ENCODE measurements around the gene ERVMER34-1. TPM values are rescaled to one million over a fixed set of nuclear protein-coding genes. Genes with fewer than 3 reads are reported as not detected.

Gene ERVMER34-1, protein sequence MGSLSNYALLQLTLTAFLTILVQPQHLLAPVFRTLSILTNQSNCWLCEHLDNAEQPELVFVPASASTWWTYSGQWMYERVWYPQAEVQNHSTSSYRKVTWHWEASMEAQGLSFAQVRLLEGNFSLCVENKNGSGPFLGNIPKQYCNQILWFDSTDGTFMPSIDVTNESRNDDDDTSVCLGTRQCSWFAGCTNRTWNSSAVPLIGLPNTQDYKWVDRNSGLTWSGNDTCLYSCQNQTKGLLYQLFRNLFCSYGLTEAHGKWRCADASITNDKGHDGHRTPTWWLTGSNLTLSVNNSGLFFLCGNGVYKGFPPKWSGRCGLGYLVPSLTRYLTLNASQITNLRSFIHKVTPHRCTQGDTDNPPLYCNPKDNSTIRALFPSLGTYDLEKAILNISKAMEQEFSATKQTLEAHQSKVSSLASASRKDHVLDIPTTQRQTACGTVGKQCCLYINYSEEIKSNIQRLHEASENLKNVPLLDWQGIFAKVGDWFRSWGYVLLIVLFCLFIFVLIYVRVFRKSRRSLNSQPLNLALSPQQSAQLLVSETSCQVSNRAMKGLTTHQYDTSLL
- total RNA-seq (not detected), total RNA-seq (0 reads per million in 2 donors)

DNA sequence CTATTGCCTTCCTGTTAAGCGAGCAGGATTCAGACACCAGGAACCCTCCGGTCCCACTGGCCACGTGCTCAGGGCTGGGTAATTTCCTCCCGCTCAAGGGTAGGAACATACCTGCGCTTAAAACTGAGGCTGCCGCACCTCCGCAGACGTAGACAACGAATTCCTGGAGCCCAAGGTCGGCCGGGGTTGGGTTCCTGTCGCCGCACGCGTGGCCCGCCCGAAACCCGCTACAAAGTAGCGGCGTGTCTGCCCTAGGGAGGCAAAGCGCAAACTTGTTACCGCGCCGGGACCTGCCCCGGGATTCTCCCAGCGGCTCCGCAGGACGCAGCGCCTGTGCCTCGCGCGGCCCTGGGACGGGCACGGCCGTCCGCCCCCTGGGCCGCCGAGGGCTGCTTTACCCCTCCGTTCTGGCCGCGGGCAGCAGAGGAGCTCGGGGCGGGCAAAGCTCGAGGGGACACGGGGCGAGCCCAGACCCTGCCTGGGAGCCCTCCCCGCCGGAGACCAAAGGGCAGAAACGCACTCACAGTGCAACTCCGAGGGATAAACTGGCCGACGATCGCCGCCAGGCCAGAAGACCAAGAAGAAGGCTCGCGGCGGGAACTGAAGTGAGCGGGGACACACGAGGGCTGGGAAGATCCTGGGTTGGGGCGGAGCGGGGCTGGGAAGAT, at the start of gene ERVMER34-1:
Gene ERVMER34-1, minus strand, starts transcription at position 607 of the 668 bp plus-strand sequence. CDS start 5,905 bp downstream, outside the sequence.
- peaks cover 69% of the 10 kb centered on the region for H3K27me3 Mint-ChIP-seq
- peaks cover 7% of the 10 kb centered on the region for H3K4me1 Mint-ChIP-seq
- H3K36me3 Mint-ChIP-seq (ENCODE audit: low read depth), result peaks cover 4% of the 10 kb centered on the region
- no peaks in the 10 kb centered on the region for H3K9me3 ChIP-seq (ENCODE audit: control insufficient read depth, low read length, poor library complexity, severe bottlenecking)
- H3K27ac Mint-ChIP-seq, result no peak within 1 kb of the TSS
- DNase-seq (no peak), ATAC-seq (peak; percentile 39)
- peak within 1 kb of the TSS; percentile 84 for H3K4me3 Mint-ChIP-seq

DNA sequence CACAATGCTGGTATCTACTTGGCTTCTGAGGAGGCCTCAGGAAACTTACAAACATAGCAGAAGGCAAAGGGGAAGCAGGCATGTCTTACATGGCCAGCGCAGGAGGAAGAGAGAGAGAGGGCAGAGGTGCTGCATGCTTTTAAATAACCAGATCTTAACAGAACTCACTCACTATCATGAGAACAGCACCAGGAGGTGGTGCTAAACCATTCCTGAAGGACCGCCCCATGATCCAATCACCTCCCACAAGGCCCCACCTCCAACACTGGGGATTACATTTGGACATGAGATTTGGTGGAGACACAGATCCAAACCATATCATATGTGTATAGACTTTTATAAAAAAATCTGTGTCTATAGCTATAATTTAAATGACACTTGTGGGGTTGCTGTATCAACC, 48.6 kb upstream of the ERVMER34-1 start:
- DNase-seq (no peak), ATAC-seq (no peak)
- Mint-ChIP-seq H3K4me1 (no peaks in the 10 kb centered on the region), H3K36me3 (ENCODE audit: low read depth) (no peaks in the 10 kb centered on the region), H3K27me3 (peaks cover 23% of the 10 kb centered on the region), H3K4me3 (no peak overlapping the region), H3K27ac (no peak overlapping the region)
- H3K9me3 ChIP-seq (ENCODE audit: control insufficient read depth, low read length, poor library complexity, severe bottlenecking), result no peaks in the 10 kb centered on the region

DNA sequence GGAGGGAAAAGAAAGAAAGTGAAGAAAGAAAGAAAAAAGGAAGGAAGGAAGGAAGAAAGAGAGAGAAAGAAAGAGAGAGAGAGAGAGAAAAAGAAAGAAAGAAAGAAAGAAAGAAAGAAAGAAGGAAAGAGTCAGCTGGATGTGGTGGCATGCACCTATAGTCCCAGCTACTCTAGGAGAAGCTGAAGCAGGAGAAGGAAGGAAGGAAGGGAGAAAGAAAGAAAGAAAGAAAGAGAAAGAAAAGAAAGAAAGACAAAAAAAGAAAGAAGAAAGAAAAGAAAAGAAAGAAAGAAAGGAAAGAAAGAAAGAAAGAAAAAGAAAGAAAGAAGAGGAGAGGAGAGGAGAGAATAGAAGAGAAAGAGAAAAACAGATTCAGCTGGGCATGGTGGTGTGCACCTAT, 44.3 kb upstream of the ERVMER34-1 start:
- H3K27me3 Mint-ChIP-seq, result peaks cover 15% of the 10 kb centered on the region
- no peaks in the 10 kb centered on the region for H3K9me3 ChIP-seq (ENCODE audit: control insufficient read depth, low read length, poor library complexity, severe bottlenecking)
- no peaks in the 10 kb centered on the region for H3K36me3 Mint-ChIP-seq (ENCODE audit: low read depth)
- no peak overlapping the region for H3K27ac Mint-ChIP-seq
- H3K4me1 Mint-ChIP-seq, result no peaks in the 10 kb centered on the region
- no peak for ATAC-seq
- no peak overlapping the region for H3K4me3 Mint-ChIP-seq
- no peak for DNase-seq

DNA sequence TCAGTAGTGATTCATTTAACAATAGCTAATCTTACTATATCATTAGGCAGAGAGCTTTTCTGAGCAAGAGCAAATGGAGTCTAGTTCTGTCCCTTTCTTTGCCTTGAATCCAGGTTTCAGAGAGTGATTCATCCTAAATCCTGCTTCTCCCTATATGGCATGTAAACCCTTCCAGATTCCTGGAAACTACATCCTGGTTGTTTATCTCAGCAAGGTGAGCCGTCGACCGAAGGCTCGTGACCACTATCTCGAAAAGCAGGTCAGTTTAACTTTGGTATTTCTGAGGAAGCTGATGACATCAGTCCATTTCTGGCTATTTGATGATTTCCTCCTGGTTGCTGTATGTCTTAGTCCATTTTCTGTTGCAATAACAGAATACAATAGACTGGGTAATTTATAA, 40.7 kb upstream of the ERVMER34-1 start:
- no peaks in the 10 kb centered on the region for H3K9me3 ChIP-seq (ENCODE audit: control insufficient read depth, low read length, poor library complexity, severe bottlenecking)
- Mint-ChIP-seq H3K27me3 (peaks cover 4% of the 10 kb centered on the region), H3K27ac (no peak overlapping the region), H3K4me1 (no peaks in the 10 kb centered on the region), H3K36me3 (ENCODE audit: low read depth) (no peaks in the 10 kb centered on the region), H3K4me3 (no peak overlapping the region)
- ATAC-seq (no peak), DNase-seq (no peak)

DNA sequence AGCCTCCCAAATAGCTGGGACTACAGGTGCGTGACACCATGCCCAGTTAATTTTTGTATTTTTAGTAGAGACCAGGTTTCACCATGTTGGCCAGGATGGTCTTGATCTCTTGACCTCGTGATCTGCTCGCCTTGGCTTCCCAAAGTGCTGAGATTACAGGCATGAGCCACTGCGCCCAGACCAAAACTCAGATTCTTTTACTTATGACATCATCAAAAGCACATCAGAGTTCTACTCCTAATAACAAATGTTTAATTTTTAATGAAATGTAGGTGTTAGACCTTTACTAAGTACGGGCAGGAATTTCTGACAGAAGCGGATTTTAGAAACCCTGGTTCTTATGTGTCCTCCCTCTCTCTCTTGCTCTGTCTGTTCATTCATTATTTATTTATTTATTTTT, 38.5 kb upstream of the ERVMER34-1 start:
- ATAC-seq (no peak), DNase-seq (no peak)
- H3K9me3 ChIP-seq (ENCODE audit: control insufficient read depth, low read length, poor library complexity, severe bottlenecking), result no peaks in the 10 kb centered on the region
- Mint-ChIP-seq H3K36me3 (ENCODE audit: low read depth) (no peaks in the 10 kb centered on the region), H3K27me3 (peaks cover 4% of the 10 kb centered on the region), H3K4me3 (no peak overlapping the region), H3K27ac (no peak overlapping the region), H3K4me1 (no peaks in the 10 kb centered on the region)

DNA sequence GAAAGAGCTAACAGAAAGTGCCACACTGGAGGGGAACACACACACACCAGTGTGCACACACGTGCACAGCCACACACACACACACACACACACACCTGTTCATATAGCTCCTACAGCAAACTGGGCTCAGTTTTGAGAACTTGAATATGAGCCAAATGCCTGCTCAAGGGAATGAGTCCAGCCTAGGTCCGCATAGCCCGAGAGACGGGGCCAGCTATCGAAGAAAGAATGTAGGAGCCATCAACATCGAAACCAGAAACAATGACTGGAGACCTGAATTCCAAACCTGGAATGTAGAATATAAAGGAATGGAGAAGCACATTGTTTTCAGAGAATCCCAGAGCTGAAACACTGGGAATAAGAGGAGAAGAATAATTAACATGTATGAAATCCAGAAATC, 37.6 kb upstream of the ERVMER34-1 start:
- H3K27ac Mint-ChIP-seq, result no peak overlapping the region
- no peak for ATAC-seq
- H3K4me3 Mint-ChIP-seq, result no peak overlapping the region
- no peaks in the 10 kb centered on the region for H3K36me3 Mint-ChIP-seq (ENCODE audit: low read depth)
- H3K4me1 Mint-ChIP-seq, result no peaks in the 10 kb centered on the region
- DNase-seq, result no peak
- H3K9me3 ChIP-seq (ENCODE audit: control insufficient read depth, low read length, poor library complexity, severe bottlenecking), result no peaks in the 10 kb centered on the region
- H3K27me3 Mint-ChIP-seq, result peaks cover 4% of the 10 kb centered on the region

DNA sequence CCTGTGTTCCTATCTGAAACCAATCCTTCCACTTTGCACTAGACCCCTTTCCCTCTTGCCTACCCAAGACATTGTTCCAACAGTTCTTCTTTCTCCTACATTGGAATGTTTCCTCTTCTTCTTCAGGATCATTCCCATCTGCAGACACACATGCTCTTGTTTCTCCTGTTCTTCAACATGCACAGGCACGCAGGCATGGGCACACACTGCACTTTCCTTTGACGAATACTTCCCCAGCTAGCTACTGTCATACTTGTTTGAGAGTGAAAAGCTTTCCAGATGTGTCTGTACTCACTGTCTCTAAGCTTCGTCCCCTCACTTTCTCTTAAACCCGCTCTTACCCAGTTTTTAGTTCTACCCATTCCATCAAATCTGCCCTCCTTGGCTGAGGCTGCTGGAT, 31.8 kb upstream of the ERVMER34-1 start:
- DNase-seq (no peak), ATAC-seq (no peak)
- H3K9me3 ChIP-seq (ENCODE audit: control insufficient read depth, low read length, poor library complexity, severe bottlenecking), result no peaks in the 10 kb centered on the region
- Mint-ChIP-seq H3K4me3 (no peak overlapping the region), H3K27ac (no peak overlapping the region), H3K4me1 (no peaks in the 10 kb centered on the region), H3K36me3 (ENCODE audit: low read depth) (no peaks in the 10 kb centered on the region), H3K27me3 (peaks cover 10% of the 10 kb centered on the region)

DNA sequence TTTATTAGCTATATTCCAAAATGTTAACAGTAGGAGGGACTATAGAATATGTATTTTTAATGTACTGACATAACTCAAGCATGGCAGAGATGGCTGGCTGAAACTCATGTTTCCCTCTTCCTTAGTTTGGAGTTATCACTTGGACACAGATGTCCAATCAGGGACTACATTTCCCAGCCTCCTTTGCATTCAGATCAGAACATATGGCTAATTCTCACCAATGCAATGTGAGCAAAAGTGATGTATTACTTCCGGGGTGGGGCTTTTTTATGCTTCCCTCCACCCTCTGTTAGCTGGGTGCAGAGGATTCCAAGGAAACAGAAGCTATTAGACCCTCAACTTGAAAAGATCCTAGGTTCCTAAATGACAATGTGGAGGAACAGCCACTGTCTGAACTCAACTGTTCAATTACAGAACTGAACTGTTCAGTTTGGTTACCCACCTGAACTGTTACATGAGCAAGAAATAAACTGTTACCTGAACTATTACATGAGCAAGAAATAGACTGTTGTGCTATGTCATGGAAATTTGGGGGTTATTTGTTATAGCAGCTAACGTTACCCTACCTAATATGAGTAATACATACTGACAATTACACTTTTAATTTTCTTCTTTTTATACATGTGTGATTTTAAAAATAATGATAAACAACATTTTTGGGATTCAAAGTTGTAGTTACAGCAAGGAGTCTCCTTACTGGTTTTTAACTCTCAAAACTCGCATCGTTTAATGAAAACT, 29.6 kb upstream of the ERVMER34-1 start:
- ATAC-seq, result no peak
- H3K27me3 Mint-ChIP-seq, result peaks cover 22% of the 10 kb centered on the region
- no peaks in the 10 kb centered on the region for H3K36me3 Mint-ChIP-seq (ENCODE audit: low read depth)
- H3K9me3 ChIP-seq (ENCODE audit: control insufficient read depth, low read length, poor library complexity, severe bottlenecking), result peaks cover 3% of the 10 kb centered on the region
- H3K4me3 Mint-ChIP-seq, result no peak overlapping the region
- no peak for DNase-seq
- no peak overlapping the region for H3K27ac Mint-ChIP-seq
- H3K4me1 Mint-ChIP-seq, result no peaks in the 10 kb centered on the region

DNA sequence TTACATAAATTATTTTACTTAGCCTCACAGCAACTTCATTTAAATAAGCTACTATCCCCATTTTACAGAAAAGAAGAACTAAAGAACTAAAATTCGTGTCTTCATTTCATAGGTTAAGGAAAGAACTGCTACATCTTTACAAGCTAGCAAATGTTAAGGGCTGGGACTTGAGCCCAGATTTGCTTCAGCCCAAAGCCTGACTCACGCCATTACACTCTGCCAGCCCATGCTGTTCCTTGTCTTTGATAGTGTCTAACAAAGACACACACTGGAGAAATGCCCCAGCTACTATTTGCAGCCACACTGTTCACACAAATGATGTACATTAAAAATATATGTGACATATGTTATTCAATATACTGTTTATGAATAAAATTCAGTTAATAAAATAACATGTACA, 29.0 kb upstream of the ERVMER34-1 start:
- ATAC-seq (no peak), DNase-seq (no peak)
- Mint-ChIP-seq H3K27ac (no peak overlapping the region), H3K27me3 (peaks cover 24% of the 10 kb centered on the region), H3K36me3 (ENCODE audit: low read depth) (no peaks in the 10 kb centered on the region), H3K4me1 (no peaks in the 10 kb centered on the region), H3K4me3 (no peak overlapping the region)
- H3K9me3 ChIP-seq (ENCODE audit: control insufficient read depth, low read length, poor library complexity, severe bottlenecking), result peaks cover 3% of the 10 kb centered on the region

DNA sequence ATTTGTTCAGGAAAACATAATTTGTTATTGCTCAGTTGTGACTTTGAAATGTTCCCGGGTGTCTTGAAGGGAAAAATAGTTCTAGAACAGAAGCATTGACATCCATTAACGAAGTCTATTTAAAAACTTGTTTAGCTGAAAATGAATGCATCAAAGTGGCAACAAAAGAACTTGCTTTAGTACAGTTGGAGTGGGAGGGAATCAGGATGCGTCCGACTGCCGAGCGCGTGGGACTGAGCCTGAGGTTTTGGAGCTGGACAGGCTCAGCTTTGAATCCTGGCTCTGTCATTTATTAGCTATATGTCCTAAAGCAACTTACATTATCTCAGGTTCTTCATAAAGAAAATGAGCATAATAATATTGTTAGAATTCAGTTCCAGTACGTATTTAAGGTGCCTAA, 9.0 kb upstream of the ERVMER34-1 start:
- no peak for ATAC-seq
- no peak overlapping the region for H3K27ac Mint-ChIP-seq
- no peaks in the 10 kb centered on the region for H3K9me3 ChIP-seq (ENCODE audit: control insufficient read depth, low read length, poor library complexity, severe bottlenecking)
- peaks cover 14% of the 10 kb centered on the region for H3K27me3 Mint-ChIP-seq
- H3K4me1 Mint-ChIP-seq, result peaks cover 3% of the 10 kb centered on the region
- no peak for DNase-seq
- no peaks in the 10 kb centered on the region for H3K36me3 Mint-ChIP-seq (ENCODE audit: low read depth)
- no peak overlapping the region for H3K4me3 Mint-ChIP-seq

DNA sequence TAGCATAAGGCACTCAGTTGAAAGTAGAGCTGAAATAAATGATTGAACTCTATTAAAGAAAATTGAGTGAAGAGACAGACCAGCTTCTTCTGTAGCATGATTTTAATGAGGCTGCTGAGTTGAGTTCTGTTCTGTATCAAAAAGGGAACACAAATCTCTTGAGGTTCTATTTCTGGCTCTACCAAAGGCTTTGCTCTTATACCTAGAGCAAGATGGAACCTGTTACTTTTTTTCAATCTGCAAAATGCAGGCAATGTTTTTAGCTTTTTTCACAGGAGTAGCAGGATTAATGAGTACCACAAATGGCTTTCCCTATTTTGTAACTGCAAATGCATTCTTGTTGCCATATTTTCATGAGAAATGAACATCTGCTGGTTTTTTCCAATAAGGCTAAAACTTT, 4.2 kb upstream of the ERVMER34-1 start:
- H3K27ac Mint-ChIP-seq, result no peak overlapping the region
- H3K36me3 Mint-ChIP-seq (ENCODE audit: low read depth), result peaks cover 2% of the 10 kb centered on the region
- peaks cover 49% of the 10 kb centered on the region for H3K27me3 Mint-ChIP-seq
- H3K4me1 Mint-ChIP-seq, result peaks cover 7% of the 10 kb centered on the region
- no peaks in the 10 kb centered on the region for H3K9me3 ChIP-seq (ENCODE audit: control insufficient read depth, low read length, poor library complexity, severe bottlenecking)
- no peak overlapping the region for H3K4me3 Mint-ChIP-seq
- ATAC-seq, result no peak
- DNase-seq, result no peak

DNA sequence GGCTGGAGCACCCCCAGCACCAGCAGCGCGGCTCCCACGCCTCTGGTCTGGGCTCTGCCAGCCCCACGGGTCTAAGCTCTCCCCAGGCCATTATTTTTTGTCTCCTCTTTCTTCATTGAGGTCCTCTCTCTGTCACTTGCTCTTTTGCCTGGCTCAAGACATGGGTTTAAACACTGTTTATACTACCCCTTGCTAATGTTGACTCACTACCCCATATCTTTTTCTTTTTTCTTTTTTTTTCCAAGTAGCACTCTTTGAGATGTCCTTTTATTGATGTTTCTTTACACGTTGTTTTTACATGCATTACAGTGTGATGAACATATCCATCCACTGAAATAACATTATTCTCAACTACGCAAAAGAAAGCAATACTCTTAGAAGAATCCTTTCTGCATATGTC, 1.7 kb upstream of the ERVMER34-1 start:
- no peaks in the 10 kb centered on the region for H3K9me3 ChIP-seq (ENCODE audit: control insufficient read depth, low read length, poor library complexity, severe bottlenecking)
- Mint-ChIP-seq H3K36me3 (ENCODE audit: low read depth) (peaks cover 4% of the 10 kb centered on the region), H3K4me3 (peak overlapping the region; percentile 10), H3K4me1 (peaks cover 8% of the 10 kb centered on the region), H3K27me3 (peaks cover 70% of the 10 kb centered on the region), H3K27ac (no peak overlapping the region)
- no peak for ATAC-seq
- DNase-seq, result no peak

DNA sequence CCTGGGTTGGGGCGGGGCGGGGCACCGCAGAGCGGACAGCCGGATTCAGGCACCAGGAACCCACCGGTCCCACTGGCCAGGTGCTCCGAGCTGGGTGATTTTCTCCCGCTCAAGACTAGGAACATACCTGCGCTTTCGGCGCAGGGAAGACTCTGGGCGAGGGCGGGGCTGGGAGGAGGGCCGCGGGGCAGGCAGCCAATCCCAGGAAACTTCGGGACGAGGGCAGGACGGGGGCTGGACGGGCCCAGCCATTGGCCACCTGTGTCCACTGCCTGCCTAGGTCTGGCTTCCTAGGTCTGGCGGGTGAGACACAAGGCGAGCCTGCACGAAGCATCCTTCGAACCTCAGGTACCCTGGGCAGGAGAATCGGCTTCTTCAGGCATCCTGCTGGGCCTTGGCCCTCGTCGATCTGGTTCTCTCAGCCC, 274 bp upstream of the ERVMER34-1 start:
- H3K9me3 ChIP-seq (ENCODE audit: control insufficient read depth, low read length, poor library complexity, severe bottlenecking), result no peaks in the 10 kb centered on the region
- peaks cover 7% of the 10 kb centered on the region for H3K4me1 Mint-ChIP-seq
- DNase-seq (no peak), ATAC-seq (no peak)
- H3K27ac Mint-ChIP-seq, result no peak overlapping the region
- H3K36me3 Mint-ChIP-seq (ENCODE audit: low read depth), result peaks cover 4% of the 10 kb centered on the region
- H3K4me3 Mint-ChIP-seq, result peak overlapping the region; percentile 84
- H3K27me3 Mint-ChIP-seq, result peaks cover 73% of the 10 kb centered on the region

Data from T-helper 17 cell (primary cell).